Measurements from ENCODE around the gene PCDHA7.
"Not testable (repeated sequence)": the region's sequence is repeated elsewhere in the genome, so short reads cannot be mapped to it uniquely, and the experiment has no call there.

- not testable (repeated sequence) for TF ChIP-seq POLR2A, CTCF (IDR thresholded peaks at IDR 0.05)
These were observed 46.6 kb upstream of the PCDHA7 start for GRCh38 chr5:140787422-140787821.
